Neural crest cell (in vitro differentiated cells): ENCODE data around the gene C1orf21. TPM values are rescaled to one million over a fixed set of nuclear protein-coding genes. Genes with fewer than 3 reads are reported as not detected.

Experiments
- DNase-seq: peaks from one replicate; pipeline ENCODE4 v3.0.0; 2021; ENCODE audit warnings: low read depth, mixed read lengths, low spot score
- H3K27ac Mint-ChIP-seq: one replicate; pipeline ENCODE4 v1.8.0; 2021; ENCODE audit warnings: mild to moderate bottlenecking, mixed read lengths; ENCODE audit not compliant: unreplicated experiment
- H3K27me3 Mint-ChIP-seq: 2 replicates; pipeline ENCODE4 v1.8.0; 2021; ENCODE audit warnings: low read depth, mild to moderate bottlenecking, mixed read lengths
- H3K36me3 Mint-ChIP-seq: 2 replicates; pipeline ENCODE4 v1.8.0; 2021; ENCODE audit warnings: low read depth, mild to moderate bottlenecking, mixed read lengths
- H3K4me1 Mint-ChIP-seq: 2 replicates; pipeline ENCODE4 v1.8.0; 2021; ENCODE audit warnings: mixed read lengths
- H3K4me3 Mint-ChIP-seq: one replicate; pipeline ENCODE4 v1.8.0; 2021; ENCODE audit warnings: mild to moderate bottlenecking, mixed read lengths
- H3K9me3 Mint-ChIP-seq: 2 replicates; pipeline ENCODE4 v1.8.0; 2021; ENCODE audit warnings: mixed read lengths
- total RNA-seq: library from RNA; stranded (reverse); gene quantifications from 2 replicates; pipeline ENCODE4 v1.2.1, GENCODE V29; 2021
- TF ChIP-seq, protein P1 (sequence below): fragments of 200-600 bp; sonication (generic); conservative IDR thresholded peaks from 2 replicates; pipeline ENCODE4 v1.5.0; 2021; ENCODE audit warnings: antibody characterized with exemption, mild to moderate bottlenecking

C1orf21 gene
- total RNA-seq, 1 donor from 2014 or later, result 29.8 TPM

DNA sequence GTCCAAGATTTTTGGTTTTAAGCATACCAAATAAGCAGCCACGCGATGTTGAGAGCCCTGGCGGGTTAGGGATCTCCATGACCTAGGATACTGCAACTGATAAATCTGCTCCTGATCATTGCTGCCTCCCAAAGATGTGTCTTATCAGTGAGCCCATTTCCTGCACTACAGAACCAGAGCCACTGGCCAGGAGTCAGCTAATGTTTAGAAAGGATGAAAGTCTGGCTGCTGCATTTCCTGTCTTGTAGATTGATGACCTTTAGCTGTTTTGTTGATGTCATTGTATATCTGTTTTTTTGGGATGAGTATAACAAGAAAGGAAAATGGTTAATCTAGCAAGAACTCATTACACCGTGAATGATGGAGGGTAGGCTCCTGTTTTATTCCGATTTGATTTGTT, 74.5 kb downstream of the C1orf21 start:
- no peaks in the 10 kb centered on the region for H3K27me3 Mint-ChIP-seq
- no peak overlapping the region for H3K27ac Mint-ChIP-seq
- peaks cover 2% of the 10 kb centered on the region for H3K9me3 Mint-ChIP-seq

DNA sequence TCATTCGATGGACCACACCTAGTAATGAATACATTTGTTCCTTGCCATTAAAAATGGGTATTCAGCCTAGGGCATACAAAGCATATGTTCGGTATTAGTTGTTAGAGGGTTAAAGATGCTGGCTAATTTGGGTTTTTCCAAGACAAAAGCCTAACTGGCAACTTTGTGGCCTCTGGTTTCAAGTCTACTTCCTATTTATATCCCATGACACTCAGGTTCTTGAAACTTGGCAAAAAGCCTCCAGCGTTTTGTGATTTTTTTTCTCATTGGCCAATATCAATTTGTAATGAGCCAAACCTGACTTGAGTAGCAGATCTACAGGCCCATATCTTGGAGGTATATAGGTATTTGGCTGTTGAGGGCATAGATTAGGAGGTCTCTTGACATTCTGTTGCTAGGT, 75.3 kb downstream of the C1orf21 start:
- Mint-ChIP-seq H3K36me3 (no peaks in the 10 kb centered on the region), H3K27ac (no peak overlapping the region), H3K4me1 (peaks cover 6% of the 10 kb centered on the region), H3K4me3 (no peak overlapping the region), H3K9me3 (peaks cover 2% of the 10 kb centered on the region), H3K27me3 (no peaks in the 10 kb centered on the region)
- TF ChIP-seq, protein P1, sequence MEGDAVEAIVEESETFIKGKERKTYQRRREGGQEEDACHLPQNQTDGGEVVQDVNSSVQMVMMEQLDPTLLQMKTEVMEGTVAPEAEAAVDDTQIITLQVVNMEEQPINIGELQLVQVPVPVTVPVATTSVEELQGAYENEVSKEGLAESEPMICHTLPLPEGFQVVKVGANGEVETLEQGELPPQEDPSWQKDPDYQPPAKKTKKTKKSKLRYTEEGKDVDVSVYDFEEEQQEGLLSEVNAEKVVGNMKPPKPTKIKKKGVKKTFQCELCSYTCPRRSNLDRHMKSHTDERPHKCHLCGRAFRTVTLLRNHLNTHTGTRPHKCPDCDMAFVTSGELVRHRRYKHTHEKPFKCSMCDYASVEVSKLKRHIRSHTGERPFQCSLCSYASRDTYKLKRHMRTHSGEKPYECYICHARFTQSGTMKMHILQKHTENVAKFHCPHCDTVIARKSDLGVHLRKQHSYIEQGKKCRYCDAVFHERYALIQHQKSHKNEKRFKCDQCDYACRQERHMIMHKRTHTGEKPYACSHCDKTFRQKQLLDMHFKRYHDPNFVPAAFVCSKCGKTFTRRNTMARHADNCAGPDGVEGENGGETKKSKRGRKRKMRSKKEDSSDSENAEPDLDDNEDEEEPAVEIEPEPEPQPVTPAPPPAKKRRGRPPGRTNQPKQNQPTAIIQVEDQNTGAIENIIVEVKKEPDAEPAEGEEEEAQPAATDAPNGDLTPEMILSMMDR, result no peak
- no peak for DNase-seq

More for the DNA sequence above, 74.5 kb downstream of the C1orf21 start:
- Mint-ChIP-seq H3K4me1 (peaks cover 10% of the 10 kb centered on the region), H3K4me3 (no peak overlapping the region), H3K36me3 (no peaks in the 10 kb centered on the region)
- DNase-seq, result no peak
- TF ChIP-seq, protein P1, result no peak

DNA sequence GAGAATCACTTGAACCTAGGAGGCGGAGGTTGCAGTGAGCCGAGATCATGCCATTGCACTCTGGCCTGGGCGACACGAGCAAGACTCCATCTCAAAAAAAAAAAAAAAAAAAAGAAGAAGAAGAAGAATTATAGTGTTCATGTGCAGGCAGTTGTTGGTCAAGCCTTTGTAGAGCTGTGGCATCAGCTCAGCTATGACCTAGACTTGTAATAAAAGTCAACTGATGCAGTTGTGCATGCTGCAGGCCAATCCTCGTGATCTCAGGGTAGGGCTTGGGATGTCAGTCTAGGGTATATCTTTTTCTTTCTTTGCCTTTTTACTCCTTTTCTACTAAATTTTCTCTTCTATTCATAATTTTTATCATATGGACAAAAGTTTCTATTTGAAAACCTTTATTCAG, 76.2 kb downstream of the C1orf21 start:
- no peak for DNase-seq
- H3K27me3 Mint-ChIP-seq, result no peaks in the 10 kb centered on the region
- peaks cover 12% of the 10 kb centered on the region for H3K4me1 Mint-ChIP-seq
- no peak overlapping the region for H3K4me3 Mint-ChIP-seq
- TF ChIP-seq, protein P1, result no peak
- peaks cover 2% of the 10 kb centered on the region for H3K9me3 Mint-ChIP-seq
- H3K27ac Mint-ChIP-seq, result no peak overlapping the region
- no peaks in the 10 kb centered on the region for H3K36me3 Mint-ChIP-seq

DNA sequence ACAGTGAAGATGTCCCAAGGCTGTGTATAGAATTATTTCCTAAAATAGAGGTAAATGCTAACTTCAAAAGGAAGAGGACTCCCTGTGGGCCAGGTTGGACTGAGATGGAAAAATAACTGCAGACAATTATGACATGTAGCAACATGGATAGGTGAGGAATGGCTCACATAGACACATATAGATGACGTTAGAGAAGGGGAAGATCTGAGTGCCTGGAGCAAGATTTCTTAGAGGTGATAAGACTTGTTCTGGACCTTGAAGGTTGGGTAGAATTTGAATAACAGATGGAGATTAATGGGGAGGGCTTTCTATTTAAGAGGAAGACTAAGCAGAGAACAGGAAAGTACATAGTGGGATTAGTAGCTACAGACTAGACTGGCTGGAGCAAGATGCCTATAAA, 76.9 kb downstream of the C1orf21 start:
- peaks cover 14% of the 10 kb centered on the region for H3K4me1 Mint-ChIP-seq
- H3K27ac Mint-ChIP-seq, result no peak overlapping the region
- H3K27me3 Mint-ChIP-seq, result no peaks in the 10 kb centered on the region
- H3K4me3 Mint-ChIP-seq, result no peak overlapping the region
- TF ChIP-seq, protein P1, result no peak
- no peak for DNase-seq
- no peaks in the 10 kb centered on the region for H3K36me3 Mint-ChIP-seq
- H3K9me3 Mint-ChIP-seq, result peaks cover 2% of the 10 kb centered on the region

DNA sequence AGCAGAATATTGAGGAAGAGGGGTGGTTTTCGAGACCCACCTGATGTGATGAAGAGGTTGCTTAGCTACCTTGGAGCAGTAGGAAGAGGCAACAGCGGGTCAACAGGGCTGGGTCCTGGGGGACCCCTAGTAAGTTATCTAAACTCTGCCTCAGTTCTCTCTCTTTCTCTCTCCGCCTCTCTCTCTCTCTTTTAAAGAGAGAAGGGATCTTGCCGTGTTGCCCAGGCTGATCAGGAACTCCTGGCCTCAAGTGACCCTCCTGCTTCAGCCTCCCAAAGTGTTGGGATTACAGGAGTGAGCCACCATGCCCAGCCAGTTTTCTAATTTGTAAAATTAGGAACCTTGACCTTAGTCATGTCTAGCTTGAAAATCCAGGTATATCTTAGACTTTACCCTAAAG, 77.9 kb downstream of the C1orf21 start:
- DNase-seq, result no peak
- Mint-ChIP-seq H3K27me3 (no peaks in the 10 kb centered on the region), H3K4me3 (no peak overlapping the region), H3K9me3 (peaks cover 2% of the 10 kb centered on the region), H3K36me3 (no peaks in the 10 kb centered on the region), H3K27ac (no peak overlapping the region), H3K4me1 (peaks cover 14% of the 10 kb centered on the region)
- TF ChIP-seq, protein P1, result no peak
